GM21526 (cell line): ENCODE data around the gene ZNF853.
"Not testable (repeated sequence)": the region's sequence is repeated elsewhere in the genome, so short reads cannot be mapped to it uniquely, and the experiment has no call there.

Source experiments
- ATAC-seq: cut with Tn5 transposase; IDR thresholded peaks from one replicate; pipeline ENCODE4 v1.9.1; 2021; ENCODE audit warnings: moderate library complexity; ENCODE audit not compliant: unreplicated experiment, low FRiP score

ZNF853 gene

GRCh38 chr7:6650521-6651011 lies 35.2 kb downstream of the ZNF853 start:
- no peak for ATAC-seq

DNA sequence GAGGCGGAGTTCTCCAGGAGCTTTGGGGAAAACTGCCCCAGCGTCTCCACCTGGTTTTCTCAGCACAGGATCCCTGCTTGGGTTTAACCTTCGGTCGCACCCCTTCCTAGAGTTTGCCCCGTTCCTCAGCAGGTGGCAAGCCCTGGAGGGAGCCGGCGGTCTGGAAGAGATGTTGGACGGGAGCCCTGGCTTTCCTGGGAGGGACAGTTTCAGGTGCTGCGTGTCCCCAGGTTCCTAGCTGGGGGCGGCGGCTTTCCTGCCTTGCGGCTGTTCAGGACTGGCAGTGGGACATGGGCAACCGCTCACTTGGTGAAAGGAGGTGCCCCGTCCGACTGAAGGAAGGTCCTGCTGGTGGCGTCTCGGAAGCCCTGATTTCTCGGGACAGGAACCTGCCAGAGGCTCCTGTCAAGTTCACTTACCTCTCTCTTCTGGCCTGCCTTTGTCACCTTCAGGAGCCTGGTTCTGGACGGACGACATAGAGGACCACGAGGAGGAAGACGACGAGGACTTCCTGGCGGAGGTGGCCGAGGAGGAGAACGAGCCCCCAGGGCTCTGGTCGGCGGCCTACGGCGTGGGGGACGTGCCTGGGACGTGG lies 36.5 kb downstream of the ZNF853 start:
- ATAC-seq: no peak

- ATAC-seq: no peak
Observed at GRCh38 chr7:6652446-6653011, 37.1 kb downstream of the ZNF853 start.

GRCh38 chr7:6653071-6654003 lies 37.9 kb downstream of the ZNF853 start:
- ATAC-seq: no peak

DNA sequence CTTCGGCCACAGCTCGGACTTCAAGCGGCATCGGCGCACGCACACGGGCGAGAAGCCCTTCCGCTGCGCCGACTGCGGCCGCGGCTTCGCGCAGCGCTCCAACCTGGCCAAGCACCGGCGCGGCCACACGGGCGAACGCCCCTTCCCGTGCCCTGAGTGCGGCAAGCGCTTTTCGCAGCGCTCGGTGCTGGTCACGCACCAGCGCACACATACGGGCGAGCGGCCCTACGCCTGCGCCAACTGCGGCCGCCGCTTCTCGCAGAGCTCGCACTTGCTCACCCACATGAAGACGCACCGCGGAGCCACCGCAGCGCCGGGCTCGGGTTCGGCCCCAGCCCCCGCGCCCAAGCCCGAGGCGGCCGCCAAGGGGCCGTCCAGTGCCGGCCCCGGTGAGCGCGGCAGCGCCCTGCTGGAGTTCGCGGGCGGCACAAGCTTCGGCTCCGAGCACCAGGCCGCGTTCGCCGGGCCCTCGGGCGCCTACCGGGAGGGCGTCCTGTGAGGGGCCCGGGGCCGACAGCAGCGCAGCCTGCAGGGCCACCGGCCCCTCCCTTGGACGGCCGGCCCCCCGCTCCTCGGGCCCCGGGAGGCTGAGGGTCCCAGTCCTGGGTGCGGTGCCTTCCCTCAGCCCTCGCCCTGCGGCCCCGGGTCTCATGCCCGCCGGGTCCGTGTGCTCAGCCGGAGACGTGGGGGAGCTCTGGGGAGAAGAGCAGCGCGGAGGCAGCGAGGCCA lies 38.9 kb downstream of the ZNF853 start:
- no peak for ATAC-seq

- no peak for ATAC-seq
Observed at GRCh38 chr7:6654842-6655610, 39.6 kb downstream of the ZNF853 start.

- no peak for ATAC-seq
Observed at GRCh38 chr7:6655636-6656385, 40.4 kb downstream of the ZNF853 start.

- no peak for ATAC-seq
Observed at GRCh38 chr7:6656413-6656812, 41.0 kb downstream of the ZNF853 start.

DNA sequence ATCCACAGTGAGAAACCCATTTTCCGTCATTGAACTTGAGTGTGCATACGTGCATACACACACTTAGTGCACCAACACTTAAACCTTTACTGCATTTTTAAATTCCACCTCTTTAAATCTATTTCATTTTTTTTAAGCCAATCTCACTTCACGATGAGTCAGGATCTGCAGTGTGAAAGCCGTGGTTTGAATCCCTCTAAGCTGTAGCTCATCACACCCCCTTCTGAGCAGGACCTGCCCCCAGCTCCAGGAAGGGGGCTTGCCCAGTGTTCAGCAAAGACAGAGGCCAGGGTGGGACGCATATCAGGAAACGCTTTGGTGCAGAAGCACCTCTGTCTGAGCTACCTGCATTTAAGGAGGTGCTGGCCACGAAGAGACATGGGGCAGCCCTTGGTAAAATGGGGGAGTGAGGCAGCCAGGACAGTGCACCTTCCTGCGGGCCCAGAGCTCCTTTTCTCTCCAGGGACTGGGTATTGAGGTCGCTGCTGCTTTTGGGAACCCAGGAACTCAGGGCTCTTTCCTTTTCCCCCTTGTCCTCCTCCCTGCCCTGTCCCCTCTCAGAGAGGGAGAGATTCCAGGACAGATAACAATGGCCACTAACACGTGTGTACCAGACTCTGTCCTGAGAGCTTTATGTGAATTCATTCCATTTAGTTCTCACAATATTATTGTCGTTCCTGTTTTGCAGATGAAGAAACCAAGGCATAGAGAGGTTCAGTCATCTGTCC lies 43.4 kb downstream of the ZNF853 start:
- ATAC-seq: no peak

GRCh38 chr7:6670851-6671250 lies 55.4 kb downstream of the ZNF853 start:
- ATAC-seq: not testable (repeated sequence)
